ENCODE results near the gene CEP290. TPM values are rescaled to one million over a fixed set of nuclear protein-coding genes. Genes with fewer than 3 reads are reported as not detected.

Gene CEP290, protein sequence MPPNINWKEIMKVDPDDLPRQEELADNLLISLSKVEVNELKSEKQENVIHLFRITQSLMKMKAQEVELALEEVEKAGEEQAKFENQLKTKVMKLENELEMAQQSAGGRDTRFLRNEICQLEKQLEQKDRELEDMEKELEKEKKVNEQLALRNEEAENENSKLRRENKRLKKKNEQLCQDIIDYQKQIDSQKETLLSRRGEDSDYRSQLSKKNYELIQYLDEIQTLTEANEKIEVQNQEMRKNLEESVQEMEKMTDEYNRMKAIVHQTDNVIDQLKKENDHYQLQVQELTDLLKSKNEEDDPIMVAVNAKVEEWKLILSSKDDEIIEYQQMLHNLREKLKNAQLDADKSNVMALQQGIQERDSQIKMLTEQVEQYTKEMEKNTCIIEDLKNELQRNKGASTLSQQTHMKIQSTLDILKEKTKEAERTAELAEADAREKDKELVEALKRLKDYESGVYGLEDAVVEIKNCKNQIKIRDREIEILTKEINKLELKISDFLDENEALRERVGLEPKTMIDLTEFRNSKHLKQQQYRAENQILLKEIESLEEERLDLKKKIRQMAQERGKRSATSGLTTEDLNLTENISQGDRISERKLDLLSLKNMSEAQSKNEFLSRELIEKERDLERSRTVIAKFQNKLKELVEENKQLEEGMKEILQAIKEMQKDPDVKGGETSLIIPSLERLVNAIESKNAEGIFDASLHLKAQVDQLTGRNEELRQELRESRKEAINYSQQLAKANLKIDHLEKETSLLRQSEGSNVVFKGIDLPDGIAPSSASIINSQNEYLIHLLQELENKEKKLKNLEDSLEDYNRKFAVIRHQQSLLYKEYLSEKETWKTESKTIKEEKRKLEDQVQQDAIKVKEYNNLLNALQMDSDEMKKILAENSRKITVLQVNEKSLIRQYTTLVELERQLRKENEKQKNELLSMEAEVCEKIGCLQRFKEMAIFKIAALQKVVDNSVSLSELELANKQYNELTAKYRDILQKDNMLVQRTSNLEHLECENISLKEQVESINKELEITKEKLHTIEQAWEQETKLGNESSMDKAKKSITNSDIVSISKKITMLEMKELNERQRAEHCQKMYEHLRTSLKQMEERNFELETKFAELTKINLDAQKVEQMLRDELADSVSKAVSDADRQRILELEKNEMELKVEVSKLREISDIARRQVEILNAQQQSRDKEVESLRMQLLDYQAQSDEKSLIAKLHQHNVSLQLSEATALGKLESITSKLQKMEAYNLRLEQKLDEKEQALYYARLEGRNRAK (N-terminal part only)
- 8.1 and 10.1 TPM in 2 replicates for total RNA-seq

DNA sequence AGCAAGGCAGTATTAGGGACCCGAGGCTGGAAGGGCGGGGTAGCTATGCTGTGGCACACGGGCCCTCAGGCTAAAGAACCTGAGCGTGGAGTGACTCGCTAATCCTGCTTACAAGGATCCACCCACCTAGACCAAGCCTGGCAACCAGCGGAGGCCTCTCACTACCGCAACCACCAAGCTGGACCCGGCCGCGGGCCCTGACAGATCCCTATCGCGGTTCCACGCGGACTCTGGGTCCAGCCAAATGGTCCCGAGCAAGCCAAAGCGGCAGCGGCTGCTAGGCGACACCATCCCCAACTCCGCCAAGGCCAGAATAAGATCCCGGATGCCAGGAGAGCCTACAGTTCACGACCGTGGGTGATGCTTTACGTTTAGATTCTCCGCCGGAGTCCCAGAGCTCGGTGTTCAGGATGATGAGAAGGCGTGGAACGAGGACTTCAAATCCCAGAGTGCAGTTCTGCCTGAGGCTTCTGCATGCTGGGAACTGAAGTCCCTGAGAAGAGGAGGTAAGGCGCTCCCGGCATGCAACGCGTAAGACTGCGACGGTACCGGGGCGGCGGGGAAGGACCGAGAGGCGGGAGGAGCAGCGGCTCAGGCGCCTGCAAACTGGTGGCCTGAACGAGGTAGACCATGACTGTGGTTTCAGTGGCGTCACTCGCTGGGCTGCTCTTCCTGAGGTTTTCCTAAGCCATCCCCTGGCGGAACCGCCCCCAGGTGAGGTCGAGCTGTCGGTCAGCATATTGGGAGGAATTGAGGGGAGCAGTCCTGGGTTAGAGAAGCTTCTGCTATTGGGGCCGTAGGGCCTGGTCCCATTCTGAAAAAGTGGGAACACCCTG lies at the start of gene CEP290, which contains the start of gene TMTC3:
Gene CEP290 (minus strand): TSS at position 315 of the 836 bp plus-strand sequence. CDS start 781 bp downstream, outside the sequence.
Gene TMTC3 (plus strand): TSS at position 534 of the 836 bp plus-strand sequence. CDS start 6,009 bp downstream, outside the sequence.

DNA sequence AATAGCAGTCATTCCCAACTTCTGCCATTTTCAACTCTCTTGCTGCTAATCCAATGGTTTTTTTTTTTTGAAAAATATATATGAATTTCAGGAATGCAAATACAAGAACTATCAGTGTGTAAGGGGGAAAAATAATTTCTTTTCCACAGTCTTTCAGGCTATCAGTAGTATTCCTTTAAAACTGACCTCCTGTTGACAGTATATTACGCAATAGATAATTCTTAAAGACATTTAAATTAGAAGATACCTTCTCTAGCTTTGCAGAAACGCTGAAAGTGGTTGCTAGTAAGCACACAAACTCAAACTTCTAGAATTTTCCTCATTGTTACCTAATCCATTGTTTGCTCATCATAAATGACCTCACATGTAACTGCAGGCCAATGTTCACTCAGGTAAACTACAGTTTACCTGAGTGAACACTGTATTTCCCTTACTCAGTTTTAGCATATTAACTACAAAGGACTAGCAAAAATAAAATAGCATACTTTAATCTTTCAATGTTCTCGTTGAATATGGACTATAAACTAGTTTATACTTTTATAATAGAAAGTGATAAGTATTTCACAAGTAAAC lies 112.7 kb downstream of the CEP290 start, which contains the start of gene C12orf50:
Gene C12orf50 (minus strand): TSS at position 309 of the 573 bp plus-strand sequence. CDS start 2,439 bp downstream, outside the sequence.

Other genes starting within 250 kb of the CEP290 start
- under 0.01 TPM in 1 of 2 replicates, not detected in the other for gene C12orf50, start 112.7 kb downstream of the CEP290 start, total RNA-seq
- 30.7 and 36.9 TPM in 2 replicates for gene TMTC3, start 219 bp upstream of the CEP290 start, total RNA-seq

All from smooth muscle cell of bladder (primary cell).